Measurements from ENCODE around the gene KNOP1.
A peak's percentile ranks its signal among the peaks of the same experiment; 100 is the strongest.

Gene KNOP1

DNA sequence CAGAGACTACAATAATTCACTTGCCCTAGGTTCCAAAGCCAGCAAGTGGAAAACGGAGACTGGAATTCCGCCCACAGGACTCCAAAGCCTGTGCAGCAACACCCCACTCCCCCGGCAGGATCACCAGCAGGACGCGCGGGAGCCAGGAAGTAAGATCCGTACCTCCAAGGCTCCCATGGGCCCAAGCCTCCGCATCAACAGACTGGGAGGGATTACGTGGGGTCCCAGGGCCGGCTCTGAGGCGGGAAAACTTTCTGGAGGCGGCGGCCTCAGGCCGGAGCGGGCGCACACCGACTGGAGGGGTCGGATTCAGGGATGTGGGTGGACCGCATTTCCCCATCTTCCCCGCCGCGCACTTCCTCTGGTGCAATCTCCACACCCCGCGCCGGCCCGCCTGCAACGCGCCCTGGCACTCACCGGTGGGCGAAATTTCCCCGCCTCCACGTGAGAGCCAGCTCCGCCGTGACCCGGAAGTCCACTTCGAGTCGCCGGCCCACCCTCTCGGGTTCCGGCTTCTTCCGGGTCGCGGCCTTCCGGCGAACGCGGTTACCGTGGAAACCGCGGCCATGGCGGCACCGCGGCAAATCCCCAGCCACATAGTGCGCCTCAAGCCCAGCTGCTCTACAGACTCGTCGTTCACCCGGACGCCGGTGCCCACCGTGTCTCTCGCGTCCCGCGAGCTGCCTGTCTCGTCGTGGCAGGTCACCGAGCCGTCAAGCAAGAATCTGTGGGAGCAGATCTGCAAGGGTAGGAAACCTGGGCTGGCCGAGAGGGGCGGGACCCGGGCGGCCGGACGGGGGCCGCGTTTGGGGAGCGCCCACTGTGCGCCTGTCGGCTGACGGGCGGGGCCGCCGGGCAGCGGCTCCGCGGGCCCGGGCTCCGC is at the start of gene KNOP1, which contains the start of gene IQCK:
Gene KNOP1, minus strand, starts transcription at position 487 of the 883 bp plus-strand sequence. CDS start 3,192 bp downstream, outside the sequence.
Gene IQCK, plus strand, starts transcription at position 531 of the 883 bp plus-strand sequence. Its CDS starts 36 bp downstream, at position 567.
- DNase-seq (ENCODE audit: low read depth in 2 of 2): peak; percentile 73 to 78

DNA sequence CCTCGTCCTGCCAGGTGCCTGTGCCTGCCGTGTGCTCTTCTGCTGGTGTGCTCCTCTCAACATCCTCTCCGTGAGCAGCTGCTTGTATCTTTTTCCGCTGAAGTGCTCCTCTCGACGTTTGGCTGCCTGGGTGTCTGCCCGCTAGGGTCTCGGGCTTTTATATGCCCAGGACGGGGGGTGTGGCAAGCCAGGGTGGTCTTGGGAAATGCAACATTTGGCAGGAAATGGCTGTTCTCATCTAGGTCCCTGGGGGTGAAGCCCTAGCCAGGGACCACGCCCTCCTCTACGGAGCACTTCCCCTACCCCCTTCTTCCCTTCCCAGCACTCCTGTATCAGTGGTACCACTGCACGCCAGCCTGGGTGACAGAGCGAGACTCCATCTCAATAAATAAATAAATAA is 49.5 kb upstream of the KNOP1 start:
- DNase-seq (ENCODE audit: low read depth in 2 of 2): no peak

DNA sequence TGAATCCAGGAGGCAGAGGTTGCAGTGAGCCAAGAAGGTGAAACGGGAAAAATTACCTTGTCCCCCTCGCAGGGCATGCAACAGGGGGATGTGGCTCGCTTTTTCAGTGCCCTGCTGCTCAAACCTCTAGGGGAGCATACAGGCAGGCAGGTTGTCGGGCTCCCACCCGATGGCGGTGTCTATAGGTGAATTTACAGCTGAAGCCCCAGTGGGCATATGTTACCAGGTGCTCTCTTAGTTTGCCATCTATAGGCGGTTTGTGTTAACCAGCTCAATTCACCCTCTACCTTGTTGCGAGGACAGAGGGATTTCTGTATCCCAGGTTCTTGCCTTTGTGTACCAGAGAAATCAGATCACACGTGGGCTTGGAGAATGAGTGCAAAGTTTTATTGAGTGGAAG is 49.0 kb upstream of the KNOP1 start:
- DNase-seq (ENCODE audit: low read depth in 2 of 2): no peak

- DNase-seq (ENCODE audit: low read depth in 2 of 2): no peak
Observed at GRCh38 chr16:19766554-19766884, 48.5 kb upstream of the KNOP1 start.

DNA sequence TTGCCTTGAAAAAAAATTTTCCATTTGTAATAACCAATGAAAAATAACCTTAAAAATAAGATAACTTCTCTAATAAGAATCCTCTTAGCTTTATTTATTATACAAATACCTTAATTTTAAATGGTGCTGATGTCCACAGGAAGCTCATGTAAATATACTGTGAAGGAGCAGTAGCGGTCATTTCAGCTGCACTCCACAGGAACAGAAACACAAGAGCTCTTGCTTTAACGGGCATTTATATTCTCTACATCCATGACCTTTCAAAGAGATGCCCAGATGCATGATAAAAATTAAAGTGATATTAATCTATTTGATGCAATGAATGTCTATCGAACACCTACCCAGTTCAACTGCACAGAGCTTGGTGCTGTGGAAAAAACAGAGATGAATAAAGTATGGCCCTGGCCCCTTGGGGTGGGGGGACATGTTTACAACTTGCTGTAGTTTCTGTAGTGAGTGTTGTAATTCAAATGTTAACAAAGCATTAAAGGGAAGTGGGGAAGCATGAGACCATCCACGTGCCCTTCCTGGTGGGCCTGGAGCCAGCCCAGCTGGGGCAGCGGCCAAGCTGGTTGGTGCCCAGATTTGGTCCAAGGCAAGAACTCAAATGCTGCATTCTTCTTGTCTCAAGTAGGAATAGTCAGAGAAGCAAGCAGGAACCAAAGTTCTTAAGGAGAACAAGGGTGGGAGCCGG is 48.0 kb upstream of the KNOP1 start:
- DNase-seq (ENCODE audit: low read depth in 2 of 2): no peak

GRCh38 chr16:19760356-19761060 is 42.5 kb upstream of the KNOP1 start:
- no peak for DNase-seq (ENCODE audit: low read depth in 2 of 2)

GRCh38 chr16:19757762-19758595 is 40.0 kb upstream of the KNOP1 start:
- DNase-seq (ENCODE audit: low read depth in 2 of 2): no peak

- DNase-seq (ENCODE audit: low read depth in 2 of 2): no peak
Observed at GRCh38 chr16:19757026-19757425, 39.0 kb upstream of the KNOP1 start.

- no peak for DNase-seq (ENCODE audit: low read depth in 2 of 2)
Observed at GRCh38 chr16:19755268-19755667, 37.2 kb upstream of the KNOP1 start.

DNA sequence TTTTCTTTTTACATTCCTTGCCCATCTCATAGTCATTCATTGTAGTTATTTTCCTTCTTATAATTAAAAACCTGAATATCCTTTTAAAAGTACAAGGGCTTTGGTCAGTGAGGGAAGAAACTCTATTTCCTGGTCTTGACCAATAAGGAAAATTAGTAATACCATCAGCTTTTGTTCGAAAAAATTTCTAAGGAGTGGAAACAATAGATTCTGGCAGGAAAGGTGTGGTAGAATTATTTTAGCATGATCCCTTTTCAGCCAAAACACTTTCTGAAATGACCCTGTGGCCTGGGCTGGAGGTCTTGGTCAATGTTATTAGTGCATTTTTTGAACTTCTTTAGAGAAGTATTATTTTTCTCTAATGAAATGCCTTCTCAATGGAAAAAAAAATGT is 36.6 kb upstream of the KNOP1 start:
- no peak for DNase-seq (ENCODE audit: low read depth in 2 of 2)

- no peak for DNase-seq (ENCODE audit: low read depth in 2 of 2)
Observed at GRCh38 chr16:19753815-19754643, 36.0 kb upstream of the KNOP1 start.

DNA sequence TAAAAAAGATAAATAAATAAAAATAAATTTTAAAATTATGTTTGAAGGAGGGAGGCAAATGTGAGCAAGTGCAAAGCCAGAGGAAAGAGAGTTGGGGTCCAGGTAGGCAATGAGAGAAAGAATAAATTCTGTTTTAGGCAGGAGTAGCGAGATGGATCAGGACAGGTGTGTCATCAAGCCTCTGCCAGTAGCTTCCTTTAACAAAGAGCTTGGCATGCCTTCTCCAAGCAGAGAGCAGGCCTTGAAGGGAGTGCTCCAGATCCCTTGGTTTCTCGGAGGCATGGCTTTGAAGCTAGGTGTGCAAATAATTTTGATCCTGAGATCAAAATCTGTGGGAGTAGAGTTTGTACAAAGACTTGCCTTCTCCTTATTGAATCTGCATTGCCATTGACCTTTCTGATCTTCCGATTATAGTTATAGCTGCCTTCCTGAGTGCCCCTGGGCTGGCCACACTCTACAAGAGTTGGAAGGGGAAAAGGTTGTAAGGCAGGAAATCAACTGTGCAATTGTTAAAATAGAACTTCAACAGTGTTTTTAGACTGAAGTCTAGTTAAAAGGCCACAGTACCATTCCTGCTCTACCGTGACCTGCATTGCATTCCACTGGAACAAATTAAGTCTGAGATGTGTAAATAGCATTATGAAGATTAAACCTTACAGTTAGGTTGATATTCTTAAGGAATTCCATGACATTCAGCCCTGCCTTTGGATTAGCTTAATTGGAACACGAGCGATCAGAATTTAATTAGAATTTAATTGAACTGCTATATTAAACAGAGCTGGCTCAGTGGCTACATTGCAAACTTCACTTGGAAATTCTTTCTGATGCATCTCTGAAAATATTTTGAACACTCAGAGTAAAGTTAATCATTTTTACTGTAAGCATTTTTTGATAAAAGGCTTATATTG is 33.7 kb upstream of the KNOP1 start:
- no peak for DNase-seq (ENCODE audit: low read depth in 2 of 2)

- no peak for DNase-seq (ENCODE audit: low read depth in 2 of 2)
Observed at GRCh38 chr16:19749571-19750080, 31.6 kb upstream of the KNOP1 start.

DNA sequence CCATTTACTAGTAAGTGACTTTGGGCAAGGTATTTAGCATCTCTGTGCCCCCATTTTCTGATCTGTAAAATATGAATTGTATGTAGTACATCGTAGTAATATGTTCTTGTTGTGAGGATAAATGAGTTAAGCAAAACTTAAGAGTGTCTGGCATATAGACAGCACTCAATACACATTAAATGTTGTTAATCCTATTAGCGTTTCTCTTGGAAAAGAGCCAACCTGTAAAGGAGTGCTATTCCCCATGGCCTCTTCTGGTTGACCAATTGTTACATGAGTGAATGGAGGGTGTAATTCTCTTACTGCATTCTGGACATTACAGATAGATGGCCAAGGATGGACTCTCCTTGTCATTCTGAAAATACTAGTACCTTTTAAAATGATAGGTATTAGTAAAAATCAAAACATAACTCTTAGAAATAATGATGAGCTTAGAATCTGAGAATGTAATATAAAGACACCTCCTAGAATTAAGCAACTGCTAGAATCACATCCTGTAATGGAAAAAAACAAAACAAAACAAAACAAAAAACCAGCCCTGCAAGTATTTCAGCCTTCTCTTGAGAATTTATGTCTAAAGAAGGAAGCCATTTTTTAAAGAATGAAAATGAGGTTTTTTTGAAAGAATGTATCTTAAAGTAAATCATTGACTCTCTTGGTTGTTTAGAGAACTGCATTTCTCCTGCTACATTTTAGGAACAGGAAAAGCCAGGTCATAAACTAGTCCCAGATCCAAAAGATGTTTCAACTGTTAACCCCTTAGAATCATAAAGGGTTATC is 30.6 kb upstream of the KNOP1 start:
- no peak for DNase-seq (ENCODE audit: low read depth in 2 of 2)

- DNase-seq (ENCODE audit: low read depth in 2 of 2): no peak
Observed at GRCh38 chr16:19746561-19746960, 28.5 kb upstream of the KNOP1 start.

GRCh38 chr16:19745286-19746010 is 27.4 kb upstream of the KNOP1 start:
- no peak for DNase-seq (ENCODE audit: low read depth in 2 of 2)

DNA sequence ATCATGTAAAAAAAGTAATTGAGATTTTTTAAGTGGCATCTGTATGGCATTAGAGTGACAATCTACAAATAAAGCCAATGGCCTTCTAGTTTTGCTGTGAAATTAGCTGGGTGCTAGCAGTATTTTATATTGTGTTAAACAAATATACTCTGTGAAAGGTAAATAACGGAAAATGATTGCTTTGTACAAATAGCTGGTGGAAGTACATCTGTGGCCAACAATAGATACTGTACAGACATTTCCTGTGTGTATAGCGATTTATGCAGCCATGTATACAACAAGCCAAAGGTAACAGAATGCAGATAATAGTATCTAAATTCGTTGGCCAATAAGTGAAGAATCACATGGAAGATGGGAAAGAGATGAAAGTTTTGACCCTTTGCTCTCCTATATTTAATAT is 26.6 kb upstream of the KNOP1 start:
- no peak for DNase-seq (ENCODE audit: low read depth in 2 of 2)

DNA sequence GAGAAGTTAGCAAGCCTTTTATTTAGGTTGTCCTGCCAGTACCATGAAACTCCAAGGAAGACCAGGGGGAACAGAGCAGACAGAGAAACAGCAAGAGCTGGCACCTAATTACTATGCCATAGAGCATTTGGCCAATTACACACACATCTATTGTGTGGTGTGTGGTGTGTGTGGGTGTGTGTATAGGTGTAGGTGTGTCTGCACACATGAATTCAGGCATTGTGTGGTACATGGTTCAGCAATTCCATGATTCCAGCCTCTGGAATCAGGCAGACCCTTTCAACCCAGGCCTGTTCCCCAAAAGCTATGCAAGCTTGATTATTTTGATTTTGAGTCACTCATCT is 25.8 kb upstream of the KNOP1 start:
- no peak for DNase-seq (ENCODE audit: low read depth in 2 of 2)
